ENCODE data around the gene CNPY1. TPM values are rescaled to one million over a fixed set of nuclear protein-coding genes. Genes with fewer than 3 reads are reported as not detected.

The CNPY1 gene
- total RNA-seq, 2 experiments from 2014 or later = not detected

GRCh38 chr7:155562106-155562505 is 15.7 kb upstream of the CNPY1 start:
- Histone ChIP-seq H3K36me3 (ENCODE audit: insufficient read depth, low read length) (no peaks in the 10 kb centered on the region), H3K9me3 (ENCODE audit: control insufficient read depth in 1 of 2, insufficient read depth in 1 of 2, low read length in 2 of 2) (peaks cover 0 to 9% of the 10 kb centered on the region in 2 experiments), H3K27me3 (ENCODE audit: control insufficient read depth in 1 of 2, insufficient read depth in 2 of 2, low read length in 2 of 2) (peaks cover 2 to 8% of the 10 kb centered on the region in 2 experiments), H3K4me1 (ENCODE audit: insufficient read depth, low read length) (no peaks in the 10 kb centered on the region), H3K27ac (ENCODE audit: low read depth in 1 of 2, low read length in 2 of 2) (no peak overlapping the region), H3K4me3 (ENCODE audit: low read length) (no peak overlapping the region)
- Mint-ChIP-seq H3K4me3 (no peak overlapping the region), H3K36me3 (ENCODE audit: low read depth) (no peaks in the 10 kb centered on the region), H3K4me1 (ENCODE audit: low read depth) (no peaks in the 10 kb centered on the region), H3K9me3 (no peaks in the 10 kb centered on the region), H3K27ac (no peak overlapping the region), H3K27me3 (peaks cover 11% of the 10 kb centered on the region)
- DNase-seq = no peak
- ATAC-seq (ENCODE audit: poor library complexity) = no peak
- intact Hi-C loops (cut with DNase I, micrococcal nuclease) = no loop called here
- ChIA-PET POLR2A (no interaction called here), CTCF (no interaction called here)
- no peak for TF ChIP-seq CTCF (IDR thresholded peaks at IDR 0.05)

GRCh38 chr7:155560982-155561686 is 14.8 kb upstream of the CNPY1 start:
- peaks cover 11% of the 10 kb centered on the region for H3K27me3 Mint-ChIP-seq
- H3K27me3 ChIP-seq (ENCODE audit: control insufficient read depth in 1 of 2, insufficient read depth in 2 of 2, low read length in 2 of 2) = peaks cover 2 to 8% of the 10 kb centered on the region in 2 experiments
- no peaks in the 10 kb centered on the region for H3K36me3 ChIP-seq (ENCODE audit: insufficient read depth, low read length)
- H3K27ac Mint-ChIP-seq = no peak overlapping the region
- no peaks in the 10 kb centered on the region for H3K4me1 ChIP-seq (ENCODE audit: insufficient read depth, low read length)
- ChIA-PET POLR2A (no interaction called here), CTCF (no interaction called here)
- peaks cover 0 to 7% of the 10 kb centered on the region in 2 experiments for H3K9me3 ChIP-seq (ENCODE audit: control insufficient read depth in 1 of 2, insufficient read depth in 1 of 2, low read length in 2 of 2)
- intact Hi-C loops (cut with DNase I, micrococcal nuclease) = no loop called here
- H3K4me3 ChIP-seq (ENCODE audit: low read length) = no peak overlapping the region
- no peaks in the 10 kb centered on the region for H3K9me3 Mint-ChIP-seq
- H3K36me3 Mint-ChIP-seq (ENCODE audit: low read depth) = no peaks in the 10 kb centered on the region
- TF ChIP-seq CTCF (IDR thresholded peaks at IDR 0.05) = no peak
- H3K4me1 Mint-ChIP-seq (ENCODE audit: low read depth) = no peaks in the 10 kb centered on the region
- DNase-seq (no peak), ATAC-seq (ENCODE audit: poor library complexity) (no peak)
- H3K27ac ChIP-seq (ENCODE audit: low read depth in 1 of 2, low read length in 2 of 2) = no peak overlapping the region
- no peak overlapping the region for H3K4me3 Mint-ChIP-seq

GRCh38 chr7:155560196-155560885 is 14.0 kb upstream of the CNPY1 start:
- POLR2A ChIA-PET = no interaction called here
- no peaks in the 10 kb centered on the region for H3K36me3 Mint-ChIP-seq (ENCODE audit: low read depth)
- H3K36me3 ChIP-seq (ENCODE audit: insufficient read depth, low read length) = no peaks in the 10 kb centered on the region
- peaks cover 0 to 7% of the 10 kb centered on the region in 2 experiments for H3K9me3 ChIP-seq (ENCODE audit: control insufficient read depth in 1 of 2, insufficient read depth in 1 of 2, low read length in 2 of 2)
- H3K9me3 Mint-ChIP-seq = no peaks in the 10 kb centered on the region
- H3K4me3 Mint-ChIP-seq = no peak overlapping the region
- intact Hi-C loops (cut with DNase I, micrococcal nuclease) = no loop called here
- H3K4me1 Mint-ChIP-seq (ENCODE audit: low read depth) = no peaks in the 10 kb centered on the region
- no peak overlapping the region for H3K4me3 ChIP-seq (ENCODE audit: low read length)
- H3K27ac ChIP-seq (ENCODE audit: low read depth in 1 of 2, low read length in 2 of 2) = no peak overlapping the region
- peaks cover 11% of the 10 kb centered on the region for H3K27me3 Mint-ChIP-seq
- H3K4me1 ChIP-seq (ENCODE audit: insufficient read depth, low read length) = no peaks in the 10 kb centered on the region
- ATAC-seq (ENCODE audit: poor library complexity) (no peak), DNase-seq (no peak)
- CTCF ChIA-PET = no interaction called here
- H3K27ac Mint-ChIP-seq = no peak overlapping the region
- H3K27me3 ChIP-seq (ENCODE audit: control insufficient read depth in 1 of 2, insufficient read depth in 2 of 2, low read length in 2 of 2) = peaks cover 2 to 8% of the 10 kb centered on the region in 2 experiments
- TF ChIP-seq CTCF (IDR thresholded peaks at IDR 0.05) = no peak

All from CD4-positive, alpha-beta T cell (primary cell).